Measurements from ENCODE around the gene SMKR1.

Gene SMKR1

GRCh38 chr7:129501760-129502707 lies at the start of gene SMKR1:
TSS of gene SMKR1 (plus strand) at chr7:129502531. CDS start at chr7:129502825, 294 bp downstream.
- DNase-seq (ENCODE audit: low spot score in 2 of 2): peak; percentile 88 to 93
- peak within 1 kb of the TSS; percentile 70 for H3K4me3 Mint-ChIP-seq
- H3K27me3 Mint-ChIP-seq: no peaks in the 10 kb centered on the region
- peak within 1 kb of the TSS; percentile 77 for H3K27ac Mint-ChIP-seq (ENCODE audit: low read depth)
- ATAC-seq (replicated peaks; ENCODE audit: extremely low read depth, poor library complexity, severe bottlenecking): peak; percentile 98
- peaks cover 10% of the 10 kb centered on the region for H3K36me3 Mint-ChIP-seq (ENCODE audit: insufficient read depth)
- H3K4me1 Mint-ChIP-seq: peaks cover 20% of the 10 kb centered on the region
- no peaks in the 10 kb centered on the region for H3K9me3 Mint-ChIP-seq

- Mint-ChIP-seq H3K4me3 (no peak overlapping the region), H3K9me3 (no peaks in the 10 kb centered on the region), H3K36me3 (ENCODE audit: insufficient read depth) (no peaks in the 10 kb centered on the region), H3K27ac (ENCODE audit: low read depth) (no peak overlapping the region), H3K4me1 (no peaks in the 10 kb centered on the region), H3K27me3 (no peaks in the 10 kb centered on the region)
- ATAC-seq (replicated peaks; ENCODE audit: extremely low read depth, poor library complexity, severe bottlenecking) (no peak), DNase-seq (ENCODE audit: low spot score in 2 of 2) (no peak)
These were observed 49.6 kb upstream of the SMKR1 start for GRCh38 chr7:129452589-129453231.

GRCh38 chr7:129453510-129454248 lies 48.7 kb upstream of the SMKR1 start:
- Mint-ChIP-seq H3K27me3 (no peaks in the 10 kb centered on the region), H3K27ac (ENCODE audit: low read depth) (no peak overlapping the region), H3K4me1 (no peaks in the 10 kb centered on the region), H3K36me3 (ENCODE audit: insufficient read depth) (no peaks in the 10 kb centered on the region), H3K4me3 (no peak overlapping the region), H3K9me3 (no peaks in the 10 kb centered on the region)
- no peak for ATAC-seq (replicated peaks; ENCODE audit: extremely low read depth, poor library complexity, severe bottlenecking)
- DNase-seq (ENCODE audit: low spot score in 2 of 2): no peak

- Mint-ChIP-seq H3K27ac (ENCODE audit: low read depth) (no peak overlapping the region), H3K4me3 (no peak overlapping the region), H3K27me3 (no peaks in the 10 kb centered on the region), H3K4me1 (no peaks in the 10 kb centered on the region), H3K9me3 (no peaks in the 10 kb centered on the region), H3K36me3 (ENCODE audit: insufficient read depth) (no peaks in the 10 kb centered on the region)
- no peak for ATAC-seq (replicated peaks; ENCODE audit: extremely low read depth, poor library complexity, severe bottlenecking)
- DNase-seq (ENCODE audit: low spot score in 2 of 2): no peak
These were observed 48.1 kb upstream of the SMKR1 start for GRCh38 chr7:129454249-129454551.

- H3K27me3 Mint-ChIP-seq: no peaks in the 10 kb centered on the region
- no peaks in the 10 kb centered on the region for H3K9me3 Mint-ChIP-seq
- H3K36me3 Mint-ChIP-seq (ENCODE audit: insufficient read depth): no peaks in the 10 kb centered on the region
- H3K4me1 Mint-ChIP-seq: no peaks in the 10 kb centered on the region
- ATAC-seq (replicated peaks; ENCODE audit: extremely low read depth, poor library complexity, severe bottlenecking): no peak
- no peak overlapping the region for H3K27ac Mint-ChIP-seq (ENCODE audit: low read depth)
- no peak overlapping the region for H3K4me3 Mint-ChIP-seq
- no peak for DNase-seq (ENCODE audit: low spot score in 2 of 2)
These were observed 45.9 kb upstream of the SMKR1 start for GRCh38 chr7:129456421-129456820.

- H3K9me3 Mint-ChIP-seq: no peaks in the 10 kb centered on the region
- no peak overlapping the region for H3K4me3 Mint-ChIP-seq
- H3K36me3 Mint-ChIP-seq (ENCODE audit: insufficient read depth): no peaks in the 10 kb centered on the region
- DNase-seq (ENCODE audit: low spot score in 2 of 2) (no peak), ATAC-seq (replicated peaks; ENCODE audit: extremely low read depth, poor library complexity, severe bottlenecking) (no peak)
- H3K27me3 Mint-ChIP-seq: no peaks in the 10 kb centered on the region
- H3K4me1 Mint-ChIP-seq: no peaks in the 10 kb centered on the region
- no peak overlapping the region for H3K27ac Mint-ChIP-seq (ENCODE audit: low read depth)
These were observed 45.2 kb upstream of the SMKR1 start for GRCh38 chr7:129457101-129457500.

GRCh38 chr7:129458171-129458570 lies 44.2 kb upstream of the SMKR1 start:
- H3K27ac Mint-ChIP-seq (ENCODE audit: low read depth): no peak overlapping the region
- DNase-seq (ENCODE audit: low spot score in 2 of 2): no peak
- no peaks in the 10 kb centered on the region for H3K9me3 Mint-ChIP-seq
- H3K27me3 Mint-ChIP-seq: no peaks in the 10 kb centered on the region
- H3K4me3 Mint-ChIP-seq: no peak overlapping the region
- no peaks in the 10 kb centered on the region for H3K4me1 Mint-ChIP-seq
- no peak for ATAC-seq (replicated peaks; ENCODE audit: extremely low read depth, poor library complexity, severe bottlenecking)
- no peaks in the 10 kb centered on the region for H3K36me3 Mint-ChIP-seq (ENCODE audit: insufficient read depth)

GRCh38 chr7:129461809-129462208 lies 40.5 kb upstream of the SMKR1 start:
- Mint-ChIP-seq H3K4me3 (no peak overlapping the region), H3K36me3 (ENCODE audit: insufficient read depth) (no peaks in the 10 kb centered on the region), H3K9me3 (no peaks in the 10 kb centered on the region), H3K4me1 (no peaks in the 10 kb centered on the region), H3K27me3 (no peaks in the 10 kb centered on the region), H3K27ac (ENCODE audit: low read depth) (no peak overlapping the region)
- no peak for ATAC-seq (replicated peaks; ENCODE audit: extremely low read depth, poor library complexity, severe bottlenecking)
- no peak for DNase-seq (ENCODE audit: low spot score in 2 of 2)

- ATAC-seq (replicated peaks; ENCODE audit: extremely low read depth, poor library complexity, severe bottlenecking): no peak
- Mint-ChIP-seq H3K27ac (ENCODE audit: low read depth) (no peak overlapping the region), H3K9me3 (no peaks in the 10 kb centered on the region), H3K4me1 (no peaks in the 10 kb centered on the region), H3K4me3 (no peak overlapping the region), H3K36me3 (ENCODE audit: insufficient read depth) (no peaks in the 10 kb centered on the region), H3K27me3 (no peaks in the 10 kb centered on the region)
- no peak for DNase-seq (ENCODE audit: low spot score in 2 of 2)
These were observed 39.9 kb upstream of the SMKR1 start for GRCh38 chr7:129462420-129462819.

GRCh38 chr7:129464194-129464593 lies 38.1 kb upstream of the SMKR1 start:
- Mint-ChIP-seq H3K27me3 (no peaks in the 10 kb centered on the region), H3K36me3 (ENCODE audit: insufficient read depth) (no peaks in the 10 kb centered on the region), H3K4me3 (no peak overlapping the region), H3K4me1 (no peaks in the 10 kb centered on the region), H3K27ac (ENCODE audit: low read depth) (no peak overlapping the region), H3K9me3 (no peaks in the 10 kb centered on the region)
- DNase-seq (ENCODE audit: low spot score in 2 of 2): no peak
- ATAC-seq (replicated peaks; ENCODE audit: extremely low read depth, poor library complexity, severe bottlenecking): no peak

- no peaks in the 10 kb centered on the region for H3K4me1 Mint-ChIP-seq
- ATAC-seq (replicated peaks; ENCODE audit: extremely low read depth, poor library complexity, severe bottlenecking): no peak
- H3K27ac Mint-ChIP-seq (ENCODE audit: low read depth): no peak overlapping the region
- H3K9me3 Mint-ChIP-seq: no peaks in the 10 kb centered on the region
- no peak for DNase-seq (ENCODE audit: low spot score in 2 of 2)
- no peaks in the 10 kb centered on the region for H3K36me3 Mint-ChIP-seq (ENCODE audit: insufficient read depth)
- H3K4me3 Mint-ChIP-seq: no peak overlapping the region
- H3K27me3 Mint-ChIP-seq: no peaks in the 10 kb centered on the region
These were observed 37.3 kb upstream of the SMKR1 start for GRCh38 chr7:129465080-129465479.

GRCh38 chr7:129466796-129467195 lies 35.5 kb upstream of the SMKR1 start:
- H3K36me3 Mint-ChIP-seq (ENCODE audit: insufficient read depth): no peaks in the 10 kb centered on the region
- no peak for DNase-seq (ENCODE audit: low spot score in 2 of 2)
- H3K9me3 Mint-ChIP-seq: no peaks in the 10 kb centered on the region
- H3K27me3 Mint-ChIP-seq: no peaks in the 10 kb centered on the region
- no peak for ATAC-seq (replicated peaks; ENCODE audit: extremely low read depth, poor library complexity, severe bottlenecking)
- no peaks in the 10 kb centered on the region for H3K4me1 Mint-ChIP-seq
- H3K27ac Mint-ChIP-seq (ENCODE audit: low read depth): no peak overlapping the region
- no peak overlapping the region for H3K4me3 Mint-ChIP-seq

All from central memory CD8-positive, alpha-beta T cell (primary cell).